Tibial nerve (tissue), 4 donors: ENCODE measurements around the gene SLC2A4RG. TPM values are rescaled to one million over a fixed set of nuclear protein-coding genes. Genes with fewer than 3 reads are reported as not detected.

ENCODE experiments used
- DNase-seq, 2 donors: peaks; one replicate each; pipeline ENCODE4 v3.0.0-alpha.2; 2019; ENCODE audit warnings: low spot score in 2 of 2
- H3K27ac ChIP-seq, 4 donors: fragments of 200-600 bp; sonication (generic) in 3 of 4; one replicate each; pipeline ENCODE4 v1.5.1; 2017 to 2019; ENCODE audit warnings: mild to moderate bottlenecking in 1 of 4
- H3K27me3 ChIP-seq, 2 donors: fragments of 200-600 bp; sonication (generic) in 1 of 2; one replicate each; pipeline versions ENCODE4 v1.5.1 to v1.6.0; 2017 to 2019
- H3K36me3 ChIP-seq, 3 donors: fragments of 200-600 bp; sonication (generic); one replicate each; pipeline ENCODE4 v1.5.1; 2018 to 2019
- H3K4me1 ChIP-seq, 4 donors: fragments of 200-600 bp; sonication (generic) in 3 of 4; one replicate each; pipeline ENCODE4 v1.5.1; 2017 to 2019
- H3K4me3 ChIP-seq, 4 donors: fragments of 200-600 bp; sonication (generic) in 3 of 4; one replicate each; pipeline ENCODE4 v1.5.1; 2017 to 2019; ENCODE audit warnings: mild to moderate bottlenecking in 1 of 4, moderate library complexity in 1 of 4
- H3K9me3 ChIP-seq, 4 donors: fragments of 200-600 bp; sonication (generic) in 3 of 4; one replicate each; pipeline ENCODE4 v1.5.1; 2017 to 2019
- EP300 ChIP-seq, 2 donors: sonication (generic); formaldehyde crosslinking; IDR thresholded peaks; one replicate each; pipeline ENCODE4 v1.6.1; 2017; ENCODE audit warnings: antibody characterized with exemption in 2 of 2, mild to moderate bottlenecking in 1 of 2
- POLR2A ChIP-seq, 2 donors: fragments of 450-650 bp; IDR thresholded peaks; one replicate each; pipeline ENCODE4 v1.6.1; 2017; ENCODE audit warnings: antibody characterized with exemption in 2 of 2, mild to moderate bottlenecking in 2 of 2, moderate library complexity in 2 of 2
- WGBS, 2 donors: methylation state at CpG; one replicate each; pipeline ENCODE4 v1.1.5; 2018; 5-methylcytosine and 5-hydroxymethylcytosine counted together
- total RNA-seq, 4 donors: library from RNA; depleted of rRNA; stranded (reverse); fragments of >200 nt; gene quantifications; one replicate each; pipeline ENCODE4 v1.1.0, GENCODE V29; 2016
- TF ChIP-seq, protein P1 (sequence below), 5 experiments: fragments of 200-600 bp in 3 of 5; fragments of 450-650 bp in 2 of 5; sonication (generic) in 3 of 5; IDR thresholded peaks; one replicate each; pipeline ENCODE4 v1.5.1; 2016 to 2019; ENCODE audit warnings: antibody characterized with exemption in 5 of 5, mild to moderate bottlenecking in 3 of 5, moderate library complexity in 2 of 5

The SLC2A4RG gene
- total RNA-seq, 4 donors from 2014 or later = 71.5 to 126 (median 72.5) TPM

DNA sequence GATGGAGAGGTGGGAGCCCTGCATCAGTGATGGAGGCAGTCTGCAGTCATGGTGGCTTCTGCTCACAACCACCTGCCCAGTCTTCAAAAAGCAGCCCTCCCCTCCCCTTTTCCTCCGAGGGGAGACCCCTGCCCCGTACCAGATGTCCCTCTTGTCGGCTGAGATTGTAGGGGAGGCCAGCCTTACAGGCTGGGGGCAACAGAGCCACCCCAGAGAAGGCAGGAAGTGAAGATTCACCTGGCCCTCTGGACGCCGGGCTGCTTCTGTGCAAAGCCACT, 38.6 kb upstream of the SLC2A4RG start:
- TF ChIP-seq, protein P1, sequence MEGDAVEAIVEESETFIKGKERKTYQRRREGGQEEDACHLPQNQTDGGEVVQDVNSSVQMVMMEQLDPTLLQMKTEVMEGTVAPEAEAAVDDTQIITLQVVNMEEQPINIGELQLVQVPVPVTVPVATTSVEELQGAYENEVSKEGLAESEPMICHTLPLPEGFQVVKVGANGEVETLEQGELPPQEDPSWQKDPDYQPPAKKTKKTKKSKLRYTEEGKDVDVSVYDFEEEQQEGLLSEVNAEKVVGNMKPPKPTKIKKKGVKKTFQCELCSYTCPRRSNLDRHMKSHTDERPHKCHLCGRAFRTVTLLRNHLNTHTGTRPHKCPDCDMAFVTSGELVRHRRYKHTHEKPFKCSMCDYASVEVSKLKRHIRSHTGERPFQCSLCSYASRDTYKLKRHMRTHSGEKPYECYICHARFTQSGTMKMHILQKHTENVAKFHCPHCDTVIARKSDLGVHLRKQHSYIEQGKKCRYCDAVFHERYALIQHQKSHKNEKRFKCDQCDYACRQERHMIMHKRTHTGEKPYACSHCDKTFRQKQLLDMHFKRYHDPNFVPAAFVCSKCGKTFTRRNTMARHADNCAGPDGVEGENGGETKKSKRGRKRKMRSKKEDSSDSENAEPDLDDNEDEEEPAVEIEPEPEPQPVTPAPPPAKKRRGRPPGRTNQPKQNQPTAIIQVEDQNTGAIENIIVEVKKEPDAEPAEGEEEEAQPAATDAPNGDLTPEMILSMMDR (IDR thresholded peaks at IDR 0.05) = no peak
- TF ChIP-seq EP300 (IDR thresholded peaks at IDR 0.05) (no peak), POLR2A (IDR thresholded peaks at IDR 0.05) (no peak)
- no peak for DNase-seq
- 68 to 75% methylated on average over 5 of the region's 5 CpGs for WGBS, 2 donors

DNA sequence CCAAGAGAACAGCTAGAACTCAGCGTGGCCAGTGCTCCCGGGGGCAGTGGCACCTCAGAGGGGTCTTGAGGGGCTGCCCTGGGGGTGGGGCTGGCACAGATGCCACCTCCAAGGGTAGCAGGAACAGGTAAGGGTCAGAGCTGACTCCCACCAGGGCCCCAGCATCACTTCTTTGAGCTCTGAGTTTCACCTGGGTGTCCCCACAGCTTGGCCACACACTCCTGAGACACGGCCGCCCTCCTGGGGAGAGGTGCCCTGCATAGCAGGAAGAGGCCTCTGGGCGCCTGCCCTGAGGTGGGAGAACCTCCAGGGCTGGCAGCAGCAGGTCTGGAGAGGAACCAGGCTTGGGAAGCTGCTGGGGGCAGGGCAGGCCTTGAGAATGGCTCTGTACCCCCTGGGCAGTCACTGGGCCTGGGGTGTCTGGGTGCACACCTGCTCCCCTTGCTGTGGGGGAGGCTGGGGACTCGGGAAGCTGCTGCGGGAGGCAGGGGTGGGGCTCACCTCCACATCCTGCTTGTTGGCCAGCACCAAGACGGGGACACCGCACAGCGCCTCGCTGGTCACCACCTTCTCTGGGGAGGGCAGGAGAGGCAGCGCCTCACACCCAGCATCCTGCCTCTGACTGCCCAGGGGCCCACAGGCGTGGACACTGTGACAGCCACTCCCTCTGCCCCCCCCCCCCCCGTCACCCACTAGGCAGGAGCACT, 38.1 kb upstream of the SLC2A4RG start:
- no peaks in the 10 kb centered on the region for H3K9me3 ChIP-seq
- peaks cover 0 to 79% (median 0%) of the 10 kb centered on the region in 3 donors for H3K36me3 ChIP-seq
- no peak overlapping the region for H3K4me3 ChIP-seq
- no peak for TF ChIP-seq EP300 (IDR thresholded peaks at IDR 0.05)
- TF ChIP-seq, protein P1 (IDR thresholded peaks at IDR 0.05) = no peak
- TF ChIP-seq POLR2A (IDR thresholded peaks at IDR 0.05) = no peak
- peaks cover 0 to 48% (median 31%) of the 10 kb centered on the region in 4 donors for H3K4me1 ChIP-seq
- 73 to 77% methylated on average over 8 to 10 of the region's 14 CpGs for WGBS, 2 donors
- peak overlapping the region in 1 of 4 donors; percentile 43 for H3K27ac ChIP-seq
- DNase-seq = peak in 1 of 2 donors; percentile 4
- no peaks in the 10 kb centered on the region for H3K27me3 ChIP-seq

More for the DNA sequence above, 38.6 kb upstream of the SLC2A4RG start:
- Histone ChIP-seq H3K36me3 (peaks cover 0 to 74% (median 0%) of the 10 kb centered on the region in 3 donors), H3K4me1 (peaks cover 0 to 48% (median 30%) of the 10 kb centered on the region in 4 donors), H3K4me3 (no peak overlapping the region), H3K27me3 (no peaks in the 10 kb centered on the region), H3K27ac (peak overlapping the region in 1 of 4 donors; percentile 43), H3K9me3 (no peaks in the 10 kb centered on the region)

DNA sequence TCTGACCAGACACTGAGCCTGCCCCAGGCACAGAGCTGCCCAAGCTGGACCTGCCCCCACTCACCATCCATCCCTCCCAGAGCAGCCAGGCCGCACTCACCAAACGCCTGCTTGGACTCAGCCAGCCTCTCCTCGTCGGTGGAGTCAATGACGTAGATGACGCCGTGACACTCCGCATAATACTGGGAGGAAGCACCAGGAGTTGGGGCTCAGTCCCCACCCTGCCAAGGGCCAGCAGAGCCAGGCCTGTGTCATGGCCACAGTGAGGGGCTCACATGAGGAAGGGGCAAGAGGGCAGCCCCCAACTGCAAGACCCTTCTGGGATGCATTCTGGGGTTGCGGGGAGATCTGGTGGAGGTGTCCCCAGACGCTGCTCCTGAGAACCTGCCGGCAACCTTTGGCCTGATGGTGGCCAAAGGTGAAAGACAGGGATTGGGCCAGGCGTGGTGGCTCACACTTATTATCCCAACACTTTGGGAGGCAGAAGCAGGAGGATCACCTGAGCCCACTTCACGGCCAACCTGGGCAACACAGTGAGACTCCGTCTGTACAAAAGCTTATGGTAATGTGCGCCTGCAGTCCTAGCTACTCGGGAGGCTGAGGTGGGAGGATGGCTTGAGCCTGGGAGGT, 37.4 kb upstream of the SLC2A4RG start:
- peaks cover 0 to 73% (median 0%) of the 10 kb centered on the region in 3 donors for H3K36me3 ChIP-seq
- H3K27ac ChIP-seq = no peak overlapping the region
- peaks cover 0 to 48% (median 30%) of the 10 kb centered on the region in 4 donors for H3K4me1 ChIP-seq
- WGBS, 2 donors = 87 to 91% methylated on average over 16 of the region's 16 CpGs
- H3K9me3 ChIP-seq = no peaks in the 10 kb centered on the region
- H3K4me3 ChIP-seq = no peak overlapping the region
- no peak for DNase-seq
- TF ChIP-seq EP300 (IDR thresholded peaks at IDR 0.05) = no peak
- TF ChIP-seq POLR2A (IDR thresholded peaks at IDR 0.05) = no peak
- TF ChIP-seq, protein P1 (IDR thresholded peaks at IDR 0.05) = no peak
- H3K27me3 ChIP-seq = no peaks in the 10 kb centered on the region

DNA sequence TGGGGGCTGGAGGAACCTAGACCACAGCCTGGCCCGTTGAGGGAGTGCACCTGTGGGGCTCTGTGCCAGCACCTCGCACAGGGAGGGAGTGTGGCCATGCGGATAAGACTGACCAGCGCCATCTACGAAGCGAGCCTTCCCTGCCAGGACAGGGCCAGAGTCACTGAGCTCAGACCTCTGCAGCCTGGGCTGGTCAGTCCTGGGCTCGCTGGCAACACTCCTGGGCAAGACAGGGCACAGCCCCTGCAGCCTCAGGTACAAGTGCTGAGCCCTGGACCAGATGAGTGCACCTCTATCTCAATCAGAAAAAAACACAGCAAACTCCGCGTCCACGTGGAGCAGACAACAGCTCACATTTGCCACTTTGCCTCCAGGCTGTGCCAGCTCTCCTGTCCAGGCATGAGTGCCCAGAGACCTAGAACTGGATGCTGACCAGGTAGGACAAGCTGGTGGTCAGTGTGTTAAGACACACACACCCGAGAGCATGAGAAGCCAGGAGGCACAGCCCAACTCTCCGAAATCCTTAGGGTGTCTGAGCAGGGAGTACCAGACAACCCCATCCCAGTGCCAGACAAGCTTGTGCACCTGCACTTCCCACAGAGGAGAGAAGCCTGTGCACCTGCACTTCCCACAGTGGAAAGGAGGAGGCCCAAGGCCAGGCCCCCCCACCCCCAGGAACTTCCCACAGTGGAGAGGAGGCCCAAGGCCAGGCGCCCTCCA, 36.7 kb upstream of the SLC2A4RG start:
- H3K27ac ChIP-seq = no peak overlapping the region
- H3K27me3 ChIP-seq = no peaks in the 10 kb centered on the region
- peaks cover 0 to 41% (median 28%) of the 10 kb centered on the region in 4 donors for H3K4me1 ChIP-seq
- H3K36me3 ChIP-seq = peaks cover 0 to 65% (median 0%) of the 10 kb centered on the region in 3 donors
- no peak overlapping the region for H3K4me3 ChIP-seq
- no peaks in the 10 kb centered on the region for H3K9me3 ChIP-seq
- TF ChIP-seq, protein P1 (IDR thresholded peaks at IDR 0.05) = no peak
- TF ChIP-seq POLR2A (IDR thresholded peaks at IDR 0.05) = no peak
- TF ChIP-seq EP300 (IDR thresholded peaks at IDR 0.05) = no peak
- peak in 1 of 2 donors; percentile 4 for DNase-seq
- 75 to 79% methylated on average over 11 of the region's 13 CpGs for whole genome bisulfite sequencing, 2 donors
